A673 (cell line): ENCODE measurements around the gene TESK2.

Experiments
- CTCF ChIP-seq: fragments of 300-800, 200-600 bp; sonication (generic); conservative IDR thresholded peaks from 2 replicates; pipeline ENCODE4 v1.5.1; 2017; ENCODE audit warnings: low read depth, mild to moderate bottlenecking, antibody characterized with exemption, low read length, moderate library complexity, mixed read lengths
- EZH2 ChIP-seq: fragments of 200-600 bp; sonication (generic); IDR thresholded peaks from 2 replicates; pipeline ENCODE4 v1.6.1; 2017; ENCODE audit warnings: borderline replicate concordance, low read depth, mild to moderate bottlenecking, mixed read lengths, antibody characterized with exemption, low read length; ENCODE audit not compliant: poor library complexity, severe bottlenecking

- no peak for TF ChIP-seq CTCF
- no peak for TF ChIP-seq EZH2
These were observed 190.3 kb downstream of the TESK2 start for GRCh38 chr1:45300669-45300997.
